HepG2 (cell line): Measurements from ENCODE around the gene MYLK. TPM values are rescaled to one million over a fixed set of nuclear protein-coding genes. Genes with fewer than 3 reads are reported as not detected.
A peak's percentile ranks its signal among the peaks of the same experiment; 100 is the strongest.

Experiments used
- ARID3A ChIP-seq: IDR thresholded peaks from 2 replicates; pipeline ENCODE4 v1.6.1; 2012; ENCODE audit warnings: low read depth, low read length, improper control_type of control experiment
- HMG20B ChIP-seq: conservative IDR thresholded peaks from 2 replicates; pipeline ENCODE4 v1.6.1; 2016; ENCODE audit warnings: missing genetic modification reagents, missing compliant biosample characterization
- KLF12 ChIP-seq: sonication (generic); formaldehyde crosslinking; IDR thresholded peaks from 2 replicates; pipeline ENCODE4 v1.4.0; 2020; ENCODE audit warnings: missing genetic modification reagents, borderline replicate concordance
- MXD1 ChIP-seq: sonication (generic); formaldehyde crosslinking; IDR thresholded peaks from 2 replicates; pipeline ENCODE4 v1.4.0; 2020; ENCODE audit warnings: mild to moderate bottlenecking, missing genetic modification reagents
- NFE2L2 ChIP-seq: fragments of 150-350 bp; IDR thresholded peaks from 2 replicates; pipeline ENCODE4 v1.6.1; 2014; ENCODE audit warnings: low read length
- RBM39 ChIP-seq: fragments of 200-400 bp; formaldehyde crosslinking; IDR thresholded peaks from one replicate; pipeline ENCODE4 v1.6.1; 2018; ENCODE audit warnings: antibody characterized with exemption, mild to moderate bottlenecking, low read depth, low read length; ENCODE audit not compliant: poor library complexity, severe bottlenecking
- TCF12 ChIP-seq, 2 experiments: fragments of 450-650 bp in 1 of 2; sonication (generic) in 1 of 2; formaldehyde crosslinking in 1 of 2; IDR thresholded peaks; 2 replicates each; pipeline versions ENCODE4 v1.6.1 to v1.8.0; 2017 to 2022; ENCODE audit warnings: antibody characterized with exemption in 1 of 2, mild to moderate bottlenecking in 1 of 2, missing genetic modification reagents in 1 of 2, moderate library complexity in 1 of 2
- ZNF318 ChIP-seq: sonication (generic); formaldehyde crosslinking; IDR thresholded peaks from 2 replicates; pipeline ENCODE4 v1.4.0; 2020; ENCODE audit warnings: mild to moderate bottlenecking, missing genetic modification reagents
- ZNF33B ChIP-seq: sonication (generic); formaldehyde crosslinking; IDR thresholded peaks from 2 replicates; pipeline ENCODE4 v1.5.1; 2020; ENCODE audit warnings: mild to moderate bottlenecking, missing genetic modification reagents
- ZNF556 ChIP-seq: sonication (generic); formaldehyde crosslinking; IDR thresholded peaks from 2 replicates; pipeline ENCODE4 v1.4.0; 2020; ENCODE audit warnings: mild to moderate bottlenecking, missing genetic modification reagents, borderline replicate concordance
- ZNF639 ChIP-seq: conservative IDR thresholded peaks from 2 replicates; pipeline ENCODE4 v1.6.1; 2018; ENCODE audit warnings: missing genetic modification reagents
- ZNF770 ChIP-seq: sonication (generic); formaldehyde crosslinking; IDR thresholded peaks from 2 replicates; pipeline ENCODE4 v1.5.0; 2020; ENCODE audit warnings: mild to moderate bottlenecking, missing genetic modification reagents
- polyA plus RNA-seq, 8 experiments: library from polyadenylated mRNA; depleted of rRNA in 3 of 8; stranded (reverse) in 7 of 8; unstranded in 1 of 8; fragments of >200 nt; fragmentation: Illumina TruSeq in 4 of 8; extraction: Trizol in 4 of 8; gene quantifications; 2 replicates each; pipeline versions ENCODE4 v1.2.1 to v1.2.3, GENCODE V29; 2011 to 2016; ENCODE audit warnings: low read depth in 4 of 8, missing spikeins in 1 of 8, mixed read lengths in 1 of 8; ENCODE audit not compliant: insufficient read depth in 1 of 8
- total RNA-seq, 5 experiments: library from RNA; depleted of rRNA; stranded (reverse); fragments of >200 nt; fragmentation: Illumina TruSeq; extraction: Trizol; gene quantifications; 2 replicates each; pipeline ENCODE4 v1.2.3, GENCODE V29; 2016; ENCODE audit warnings: low read depth in 1 of 5

Gene MYLK
- total and polyA plus RNA-seq, 2 of the 13 experiments (the other 11 are each of a cell fraction or from before 2014, with no cell fraction given): 10.6 to 34.9 TPM

GRCh38 chr3:123602325-123602724 lies 281.8 kb downstream of the MYLK start (continued):
- no peak for TF ChIP-seq ZNF318 (CRISPR knock-in tag)
- TF ChIP-seq ZNF770: peak; percentile 74
- TF ChIP-seq RBM39: no peak
- TF ChIP-seq MXD1 (CRISPR knock-in tag): no peak
- no peak for TF ChIP-seq ZNF556 (CRISPR knock-in tag)
- no peak for TF ChIP-seq TCF12 (IDR thresholded peaks at IDR 0.05)
- TF ChIP-seq TCF12 (CRISPR knock-in tag; IDR thresholded peaks at IDR 0.05): no peak
- 0 out of 2 replicates have a peak, but pooled peaks have one; percentile 7 for TF ChIP-seq NFE2L2
- TF ChIP-seq ARID3A: 0 out of 2 replicates have a peak, but pooled peaks have one; percentile 23
- no peak for TF ChIP-seq HMG20B (CRISPR knock-in tag)
- TF ChIP-seq KLF12 (CRISPR knock-in tag): no peak
- TF ChIP-seq ZNF33B (CRISPR knock-in tag): no peak
- TF ChIP-seq ZNF639 (CRISPR knock-in tag): no peak
